HepG2 (cell line): ENCODE measurements around the gene FGFR3. TPM values are rescaled to one million over a fixed set of nuclear protein-coding genes. Genes with fewer than 3 reads are reported as not detected.

ENCODE experiments used
- ATAC-seq: fragments of 200-7000 bp; cut with Tn5 transposase; 3 replicates; pipeline ENCODE4 v1.9.1; 2020; ENCODE audit warnings: mild to moderate bottlenecking, moderate library complexity
- BruUV-seq: library from RNA; stranded (reverse); fragments of 400-500 nt; replicated peaks from 2 replicates; lab custom pipeline; 2021; lab: Mats Ljungman, UMichigan
- CTCF ChIA-PET: fragments of 300-600 bp; formaldehyde crosslinking; extraction: SDS; loops from one replicate; lab custom pipeline; 2021; ENCODE audit warnings: low total read pairs, inconsistent platforms, low intra/inter-chr PET ratio; lab: Yijun Ruan, JAX
- POLR2A ChIA-PET: fragments of 350-600 bp; sonication (Branson Sonifier 250); formaldehyde crosslinking; loops from one replicate; lab custom pipeline; 2020; ENCODE audit warnings: antibody characterized with exemption, inconsistent platforms; lab: Yijun Ruan, JAX
- DNase-seq: peaks from one replicate; pipeline ENCODE4 v3.0.0-alpha.2; 2015; ENCODE audit warnings: low spot score
- FAIRE-seq: peaks from 3 replicates; lab custom pipeline; 2011; peaks lifted over from hg19 to GRCh38; lab: Jason Lieb, UNC
- H2AFZ ChIP-seq: one replicate; pipeline ENCODE4 v1.6.1; 2011; ENCODE audit warnings: low read length, inconsistent platforms
- H3K27ac ChIP-seq: fragments of 300-600 bp; 3 replicates; pipeline ENCODE4 v1.8.0; 2011; ENCODE audit warnings: mixed run types, mild to moderate bottlenecking, mixed read lengths, low read length, inconsistent platforms; ENCODE audit not compliant: insufficient read depth; ENCODE audit errors: extremely low read length
- H3K27me3 ChIP-seq, 2 experiments: fragments of 200-600 bp in 1 of 2; 2 replicates in 1 of 2; 3 replicates in 1 of 2; pipeline versions ENCODE4 v1.6.0 to v1.8.0; 2011; ENCODE audit warnings: low read length in 2 of 2, mild to moderate bottlenecking in 2 of 2, moderate library complexity in 2 of 2, inconsistent platforms in 1 of 2; ENCODE audit not compliant: insufficient read depth in 2 of 2, control insufficient read depth in 1 of 2
- H3K36me3 ChIP-seq, 2 experiments: fragments of 200-600 bp in 1 of 2; replicated peaks in 1 of 2; 2 replicates in 1 of 2; 3 replicates in 1 of 2; pipeline versions ENCODE4 v1.5.1 to v1.8.0; 2011; ENCODE audit warnings: low read length in 2 of 2, inconsistent platforms in 1 of 2; ENCODE audit not compliant: insufficient read depth in 2 of 2, control insufficient read depth in 1 of 2
- H3K4me1 ChIP-seq: 2 replicates; pipeline ENCODE4 v1.5.1; 2012; ENCODE audit warnings: low read length, inconsistent platforms; ENCODE audit not compliant: insufficient read depth
- H3K4me2 ChIP-seq: 2 replicates; pipeline ENCODE4 v1.6.0; 2011; ENCODE audit warnings: low read depth, low read length, inconsistent platforms
- H3K4me3 ChIP-seq, 3 experiments: fragments of 200-600 bp in 1 of 3; sonication (generic), shearing (Covaris generic) in 1 of 3; replicated peaks in 1 of 3; 2 replicates each; pipeline ENCODE4 v1.5.1; 2011 to 2016; ENCODE audit warnings: low read length in 3 of 3, inconsistent platforms in 2 of 3, low read depth in 2 of 3, mild to moderate bottlenecking in 2 of 3, control low read depth in 1 of 3, mixed read lengths in 1 of 3; ENCODE audit not compliant: insufficient read depth in 1 of 3
- H3K79me2 ChIP-seq: one replicate; pipeline ENCODE4 v1.6.1; 2011; ENCODE audit warnings: low read length, inconsistent platforms; ENCODE audit not compliant: insufficient read depth
- H3K9ac ChIP-seq: 2 replicates; pipeline ENCODE4 v1.6.0; 2011; ENCODE audit warnings: mild to moderate bottlenecking, low read depth, low read length, inconsistent platforms; ENCODE audit not compliant: insufficient read depth
- H3K9me3 ChIP-seq: 2 replicates; pipeline ENCODE4 v1.5.1; 2012; ENCODE audit warnings: mild to moderate bottlenecking, low read length
- H4K20me1 ChIP-seq: 2 replicates; pipeline ENCODE4 v1.6.0; 2011; ENCODE audit warnings: inconsistent platforms, mild to moderate bottlenecking, low read length, moderate library complexity; ENCODE audit not compliant: insufficient read depth
- AGO1 ChIP-seq: fragments of 200-400 bp; formaldehyde crosslinking; IDR thresholded peaks from 2 replicates; pipeline ENCODE4 v1.6.1; 2017; ENCODE audit warnings: mild to moderate bottlenecking, low read depth, low read length, moderate library complexity; ENCODE audit not compliant: poor library complexity, severe bottlenecking
- FOXK1 ChIP-seq: sonication (generic); formaldehyde crosslinking; IDR thresholded peaks from 2 replicates; pipeline ENCODE4 v1.4.0; 2020; ENCODE audit warnings: low read depth, missing genetic modification reagents, borderline replicate concordance
- JDP2 ChIP-seq: sonication (generic); formaldehyde crosslinking; IDR thresholded peaks from 2 replicates; pipeline ENCODE4 v1.8.1; 2022; ENCODE audit warnings: missing genetic modification reagents, borderline replicate concordance
- LBX2 ChIP-seq: sonication (generic); formaldehyde crosslinking; IDR thresholded peaks from 2 replicates; pipeline ENCODE4 v1.5.0; 2020; ENCODE audit warnings: missing genetic modification reagents, mild to moderate bottlenecking, borderline replicate concordance
- MAZ ChIP-seq, 2 experiments: sonication (generic) in 1 of 2; formaldehyde crosslinking in 1 of 2; IDR thresholded peaks; 2 replicates each; pipeline versions ENCODE4 v1.5.0 to v1.6.1; 2012 to 2020; ENCODE audit warnings: low read depth in 2 of 2, mild to moderate bottlenecking in 2 of 2, borderline replicate concordance in 1 of 2, improper control_type of control experiment in 1 of 2, low read length in 1 of 2, missing genetic modification reagents in 1 of 2, moderate library complexity in 1 of 2
- POLR2A ChIP-seq, 2 experiments: IDR thresholded peaks; 2 replicates each; pipeline ENCODE4 v1.6.1; 2011; ENCODE audit warnings: low read depth in 2 of 2, low read length in 2 of 2, mild to moderate bottlenecking in 1 of 2, moderate library complexity in 1 of 2; ENCODE audit not compliant: insufficient read depth in 1 of 2
- RBM39 ChIP-seq: fragments of 200-400 bp; formaldehyde crosslinking; IDR thresholded peaks from one replicate; pipeline ENCODE4 v1.6.1; 2018; ENCODE audit warnings: antibody characterized with exemption, mild to moderate bottlenecking, low read depth, low read length; ENCODE audit not compliant: poor library complexity, severe bottlenecking
- RCOR2 ChIP-seq: IDR thresholded peaks from 2 replicates; pipeline ENCODE4 v1.6.1; 2016; ENCODE audit warnings: missing biosample characterization, missing genetic modification reagents
- RFX1 ChIP-seq: fragments of 450-650 bp; IDR thresholded peaks from 2 replicates; pipeline ENCODE4 v1.6.1; 2017
- SRSF4 ChIP-seq: fragments of 200-400 bp; formaldehyde crosslinking; IDR thresholded peaks from one replicate; pipeline ENCODE4 v1.6.1; 2018; ENCODE audit warnings: mild to moderate bottlenecking, low read depth, low read length, moderate library complexity; ENCODE audit not compliant: poor library complexity, severe bottlenecking
- ZFP1 ChIP-seq: IDR thresholded peaks from 2 replicates; pipeline ENCODE4 v1.6.1; 2016
- ZFX ChIP-seq: sonication (generic); formaldehyde crosslinking; IDR thresholded peaks from 2 replicates; pipeline ENCODE4 v1.4.0; 2020; ENCODE audit warnings: mild to moderate bottlenecking, low read depth, missing genetic modification reagents, moderate library complexity
- ZNF367 ChIP-seq: sonication (generic); formaldehyde crosslinking; IDR thresholded peaks from 2 replicates; pipeline ENCODE4 v1.4.0; 2020; ENCODE audit warnings: missing genetic modification reagents, borderline replicate concordance
- ZNF543 ChIP-seq: sonication (generic); formaldehyde crosslinking; IDR thresholded peaks from 2 replicates; pipeline ENCODE4 v1.4.0; 2020; ENCODE audit warnings: mild to moderate bottlenecking, missing genetic modification reagents
- ZNF598 ChIP-seq: sonication (generic); formaldehyde crosslinking; IDR thresholded peaks from 2 replicates; pipeline ENCODE4 v1.5.1; 2020; ENCODE audit warnings: mild to moderate bottlenecking, missing genetic modification reagents, borderline replicate concordance
- ZSCAN25 ChIP-seq: sonication (generic); formaldehyde crosslinking; IDR thresholded peaks from 2 replicates; pipeline ENCODE4 v1.8.0; 2022; ENCODE audit warnings: mild to moderate bottlenecking, missing genetic modification reagents
- WGBS: methylation state at CpG from one replicate; pipeline ENCODE4 v1.1.6; 2017; ENCODE audit warnings: low lambda C conversion rate; 5-methylcytosine and 5-hydroxymethylcytosine counted together
- in situ Hi-C: cut with HindIII; loops from 2 replicates; pipeline ENCODE4 v1.10.0; 2017; ENCODE audit warnings: low pct_unique_long_range_greater_than_20kb; ENCODE audit not compliant: extremely low pct_ligation_motif_present
- intact Hi-C: fragments of 100-400 bp; cut with micrococcal nuclease; formaldehyde crosslinking; loops from one replicate; pipeline ENCODE4 v1.10.0; 2022; ENCODE audit not compliant: unreplicated experiment
- polyA plus RNA-seq, 8 experiments: library from polyadenylated mRNA; depleted of rRNA in 3 of 8; stranded (reverse) in 7 of 8; unstranded in 1 of 8; fragments of >200 nt; fragmentation: Illumina TruSeq in 4 of 8; extraction: Trizol in 4 of 8; gene quantifications; 2 replicates each; pipeline versions ENCODE4 v1.2.1 to v1.2.3, GENCODE V29; 2011 to 2016; ENCODE audit warnings: low read depth in 4 of 8, missing spikeins in 1 of 8, mixed read lengths in 1 of 8; ENCODE audit not compliant: insufficient read depth in 1 of 8
- total RNA-seq, 5 experiments: library from RNA; depleted of rRNA; stranded (reverse); fragments of >200 nt; fragmentation: Illumina TruSeq; extraction: Trizol; gene quantifications; 2 replicates each; pipeline ENCODE4 v1.2.3, GENCODE V29; 2016; ENCODE audit warnings: low read depth in 1 of 5

The FGFR3 gene
- total and polyA plus RNA-seq, 2 of the 13 experiments (the other 11 are each of a cell fraction or from before 2014, with no cell fraction given), result 103 to 109 TPM

- Histone ChIP-seq H3K4me2 (peak overlapping the region; percentile 52; the same call in 1 of the 2 replicates), H3K27me3 (no peaks in the 10 kb centered on the region; a peak in 1 of 5 replicates), H3K9me3 (no peaks in the 10 kb centered on the region), H3K36me3 (peaks cover 0 to 1% of the 10 kb centered on the region in 2 experiments; a peak in 1 of 5 replicates), H3K27ac (no peak overlapping the region), H3K9ac (no peak overlapping the region), H3K4me3 (peak overlapping the region in 1 of 3 experiments; percentile 73; a peak in 1 of 6 replicates), H2AFZ (no peak overlapping the region), H3K4me1 (peaks cover 93% of the 10 kb centered on the region), H3K79me2 (no peaks in the 10 kb centered on the region), H4K20me1 (no peaks in the 10 kb centered on the region)
- ATAC-seq, result no peak
- DNase-seq, result no peak
- 22% methylated on average over 7 of the region's 14 CpGs for WGBS
- TF ChIP-seq AGO1 (peak; percentile 14), ZNF543 (CRISPR knock-in tag) (no peak), ZNF367 (no peak), ZNF598 (CRISPR knock-in tag) (no peak), ZSCAN25 (peak; percentile 90), SRSF4 (no peak), RCOR2 (CRISPR knock-in tag) (no peak), FOXK1 (no peak), ZFX (CRISPR knock-in tag) (0 out of 2 replicates have a peak, but pooled peaks have one; percentile 3), RFX1 (no peak), MAZ (IDR thresholded peaks at IDR 0.05; ENCODE audit: borderline replicate concordance, low read depth, low read length) (no peak), MAZ (CRISPR knock-in tag; IDR thresholded peaks at IDR 0.05; ENCODE audit: low read depth) (no peak), POLR2A (IDR thresholded peaks at IDR 0.05; ENCODE audit: insufficient read depth in 1 of 2, low read depth in 2 of 2, low read length in 2 of 2) (no peak), LBX2 (no peak), RBM39 (no peak), ZFP1 (CRISPR knock-in tag) (no peak), JDP2 (no peak)
- intact Hi-C loops (loop anchor here (5.0 kb wide), 2 partner anchors 47 to 162 kb away; no protein-coding TSS in a partner anchor), in situ Hi-C loops (loop anchor here (10.0 kb wide), 1 partner anchor 55 kb away; no protein-coding TSS in a partner anchor)
- FAIRE-seq, result no peak
- ChIA-PET POLR2A (interaction anchor here (0.6 to 3.6 kb wide), 3 partner anchors 13 to 53 kb away, joined by 3 to 19 read pairs (median 4); no protein-coding TSS in a partner anchor), CTCF (interaction anchor here (7.5 kb wide), 1 partner anchor 60 kb away, joined by 179 read pairs; no protein-coding TSS in a partner anchor)
- BruUV-seq, result no TSS peak
Observed at GRCh38 chr4:1749826-1750225, 43.3 kb upstream of the FGFR3 start.
